Testis (tissue), 3 donors: ENCODE results near the gene TRUB2. TPM values are rescaled to one million over a fixed set of nuclear protein-coding genes. Genes with fewer than 3 reads are reported as not detected.

Experiments
- DNase-seq: peaks from one replicate; pipeline ENCODE4 v3.0.0-alpha.2; 2019
- H3K27ac ChIP-seq, 2 donors: fragments of 200-600 bp; sonication (generic); one replicate each; pipeline ENCODE4 v1.5.1; 2019
- H3K27me3 ChIP-seq: fragments of 200-600 bp; sonication (generic); one replicate; pipeline ENCODE4 v1.5.1; 2019
- H3K36me3 ChIP-seq: fragments of 200-600 bp; sonication (generic); one replicate; pipeline ENCODE4 v1.5.1; 2017; ENCODE audit warnings: low read depth; ENCODE audit errors: missing control alignments
- H3K4me1 ChIP-seq: fragments of 200-600 bp; sonication (generic); one replicate; pipeline ENCODE4 v1.5.1; 2019
- H3K4me3 ChIP-seq, 2 donors: fragments of 200-600 bp; sonication (generic); one replicate each; pipeline ENCODE4 v1.5.1; 2017 to 2019
- H3K9me3 ChIP-seq: fragments of 200-600 bp; sonication (generic); one replicate; pipeline ENCODE4 v1.5.1; 2017
- POLR2A ChIP-seq: fragments of 450-650 bp; IDR thresholded peaks from one replicate; pipeline ENCODE4 v1.6.1; 2017; ENCODE audit warnings: antibody characterized with exemption, mild to moderate bottlenecking, moderate library complexity
- WGBS, 2 donors: methylation state at CpG; one replicate each; pipeline ENCODE4 v1.1.5; 2018; 5-methylcytosine and 5-hydroxymethylcytosine counted together
- intact Hi-C: fragments of 100-400 bp; cut with DNase I; formaldehyde crosslinking; loops from one replicate; pipeline ENCODE4 v1.15.1; 2023; ENCODE audit warnings: low total_unique reads
- polyA plus RNA-seq: library from polyadenylated mRNA; stranded (reverse); fragments of 350-450 nt; fragmentation: Illumina TruSeq; extraction: RNeasy Lipid Tissue Mini Kit (QIAGEN cat#74804); gene quantifications from one replicate; pipeline ENCODE4 v1.2.3, GENCODE V29; 2014; ENCODE audit warnings: low read depth, low replicate concordance; ENCODE audit not compliant: insufficient read depth
- total RNA-seq, 2 donors: library from RNA; depleted of rRNA; stranded (reverse); fragments of >200 nt; gene quantifications; one replicate each; pipeline ENCODE4 v1.2.3, GENCODE V29; 2016
- TF ChIP-seq, protein P1 (sequence below), 3 experiments: fragments of 450-650 bp in 2 of 3; fragments of 200-600 bp in 1 of 3; sonication (generic) in 1 of 3; IDR thresholded peaks; one replicate each; pipeline ENCODE4 v1.5.1; 2016 to 2019; ENCODE audit warnings: antibody characterized with exemption in 3 of 3, mild to moderate bottlenecking in 2 of 3, moderate library complexity in 1 of 3

The TRUB2 gene
- total and polyA plus RNA-seq, 3 donors from 2014 or later, result 14.6 to 29.7 (median 15.0) TPM

DNA sequence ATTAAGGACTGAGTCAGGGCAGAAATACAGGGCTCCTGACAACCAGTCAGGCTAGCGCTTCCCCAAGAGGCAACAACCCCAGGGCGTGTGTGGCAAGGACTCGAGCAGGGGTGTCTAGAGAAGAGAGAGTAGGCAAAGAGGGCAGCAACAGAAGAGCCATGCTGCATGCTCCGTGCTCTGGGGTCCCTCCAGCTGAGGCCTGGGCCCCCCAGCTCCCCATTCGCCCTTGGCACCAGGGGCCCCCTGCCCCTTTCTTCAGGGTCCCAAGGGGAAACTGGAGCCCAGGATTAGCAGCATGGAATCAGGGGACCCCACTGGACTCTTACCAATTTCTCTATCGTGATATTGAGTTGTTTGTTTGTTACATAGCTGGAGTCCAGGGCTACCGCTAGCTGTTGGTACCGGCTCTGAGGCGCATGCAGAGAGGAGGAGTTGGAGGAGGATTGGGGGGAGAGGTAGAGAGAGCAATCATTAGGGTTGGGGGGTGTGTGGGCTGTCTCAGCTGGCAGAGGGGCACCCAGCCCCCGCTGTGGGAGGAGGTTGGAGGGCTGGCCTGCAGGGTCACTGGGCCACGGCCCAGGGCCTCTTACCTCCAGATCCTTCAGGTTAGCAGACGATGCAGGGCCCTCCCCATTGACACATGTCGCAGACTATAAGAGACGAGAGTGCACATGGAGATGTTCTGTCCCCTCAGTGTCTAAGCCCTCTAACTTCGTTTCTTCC lies 55.2 kb downstream of the TRUB2 start:
- TF ChIP-seq, protein P1, sequence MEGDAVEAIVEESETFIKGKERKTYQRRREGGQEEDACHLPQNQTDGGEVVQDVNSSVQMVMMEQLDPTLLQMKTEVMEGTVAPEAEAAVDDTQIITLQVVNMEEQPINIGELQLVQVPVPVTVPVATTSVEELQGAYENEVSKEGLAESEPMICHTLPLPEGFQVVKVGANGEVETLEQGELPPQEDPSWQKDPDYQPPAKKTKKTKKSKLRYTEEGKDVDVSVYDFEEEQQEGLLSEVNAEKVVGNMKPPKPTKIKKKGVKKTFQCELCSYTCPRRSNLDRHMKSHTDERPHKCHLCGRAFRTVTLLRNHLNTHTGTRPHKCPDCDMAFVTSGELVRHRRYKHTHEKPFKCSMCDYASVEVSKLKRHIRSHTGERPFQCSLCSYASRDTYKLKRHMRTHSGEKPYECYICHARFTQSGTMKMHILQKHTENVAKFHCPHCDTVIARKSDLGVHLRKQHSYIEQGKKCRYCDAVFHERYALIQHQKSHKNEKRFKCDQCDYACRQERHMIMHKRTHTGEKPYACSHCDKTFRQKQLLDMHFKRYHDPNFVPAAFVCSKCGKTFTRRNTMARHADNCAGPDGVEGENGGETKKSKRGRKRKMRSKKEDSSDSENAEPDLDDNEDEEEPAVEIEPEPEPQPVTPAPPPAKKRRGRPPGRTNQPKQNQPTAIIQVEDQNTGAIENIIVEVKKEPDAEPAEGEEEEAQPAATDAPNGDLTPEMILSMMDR (IDR thresholded peaks at IDR 0.05), result no peak
- no peak for TF ChIP-seq POLR2A
- no peaks in the 10 kb centered on the region for H3K36me3 ChIP-seq
- H3K27ac ChIP-seq, result no peak overlapping the region
- H3K4me1 ChIP-seq, result no peaks in the 10 kb centered on the region
- WGBS, 2 donors, result 88 to 92% methylated on average over 15 of the region's 15 CpGs
- intact Hi-C loops, result no loop called here
- H3K4me3 ChIP-seq, result no peak overlapping the region
- DNase-seq, result no peak
- no peaks in the 10 kb centered on the region for H3K9me3 ChIP-seq
- H3K27me3 ChIP-seq, result no peaks in the 10 kb centered on the region

GRCh38 chr9:128265348-128265847 lies 56.8 kb downstream of the TRUB2 start:
- no peak for TF ChIP-seq POLR2A
- TF ChIP-seq, protein P1 (IDR thresholded peaks at IDR 0.05), result no peak
- 83 to 88% methylated on average over 9 to 10 of the region's 10 CpGs for WGBS, 2 donors

DNA sequence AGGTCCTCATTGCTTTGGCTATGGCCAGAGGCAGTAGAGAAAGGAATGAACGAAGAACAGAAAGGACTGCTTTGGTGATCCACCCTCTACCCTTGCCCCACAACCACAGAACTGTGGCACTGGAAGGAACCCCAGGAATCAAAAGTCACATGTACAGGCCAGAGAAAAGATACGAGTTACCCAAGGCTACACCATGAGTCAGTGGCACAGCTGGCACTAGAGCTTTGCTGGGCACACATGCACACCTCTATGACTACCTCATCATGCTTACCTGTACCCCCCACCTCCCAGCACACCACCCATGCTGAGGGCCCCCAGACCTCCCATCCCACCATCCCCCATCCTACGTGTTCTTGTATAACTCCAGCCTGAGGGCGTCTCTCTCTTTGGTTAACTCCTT lies 59.6 kb downstream of the TRUB2 start:
- intact Hi-C loops, result no loop called here
- Histone ChIP-seq H3K4me3 (no peak overlapping the region), H3K4me1 (no peaks in the 10 kb centered on the region), H3K27ac (no peak overlapping the region), H3K9me3 (no peaks in the 10 kb centered on the region), H3K27me3 (no peaks in the 10 kb centered on the region), H3K36me3 (peaks cover 5% of the 10 kb centered on the region)
- TF ChIP-seq, protein P1 (IDR thresholded peaks at IDR 0.05), result no peak
- no peak for TF ChIP-seq POLR2A
- 87 to 88% methylated on average over 4 of the region's 4 CpGs for WGBS, 2 donors
- DNase-seq, result no peak

More at GRCh38 chr9:128265348-128265847, 56.8 kb downstream of the TRUB2 start:
- intact Hi-C loops, result no loop called here
- no peak for DNase-seq
- no peaks in the 10 kb centered on the region for H3K9me3 ChIP-seq
- no peak overlapping the region for H3K27ac ChIP-seq
- H3K27me3 ChIP-seq, result no peaks in the 10 kb centered on the region
- H3K36me3 ChIP-seq, result no peaks in the 10 kb centered on the region
- H3K4me3 ChIP-seq, result no peak overlapping the region
- no peaks in the 10 kb centered on the region for H3K4me1 ChIP-seq

DNA sequence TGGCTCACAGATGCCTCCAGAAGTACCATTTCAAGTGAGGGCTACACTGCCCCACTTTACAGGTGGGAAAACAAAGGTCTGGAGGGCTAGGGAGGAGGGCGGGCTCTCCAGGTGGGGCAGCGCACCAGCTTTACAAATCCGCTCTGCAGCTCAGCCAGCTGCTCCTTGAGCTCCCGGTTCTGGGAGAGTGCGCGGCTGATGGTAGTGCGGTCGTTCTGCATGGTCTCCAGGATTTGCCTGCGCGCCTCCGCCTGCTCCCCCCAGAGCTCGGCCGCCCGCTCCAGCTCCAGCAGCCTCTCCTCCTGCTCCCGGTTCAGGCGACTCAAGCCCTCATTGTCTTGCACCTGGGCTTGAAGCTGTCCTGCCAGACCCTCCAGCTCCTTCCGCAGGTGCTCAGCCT lies 61.9 kb downstream of the TRUB2 start:
- no peak overlapping the region for H3K27ac ChIP-seq
- intact Hi-C loops, result no loop called here
- no peak for DNase-seq
- H3K4me3 ChIP-seq, result no peak overlapping the region
- no peaks in the 10 kb centered on the region for H3K9me3 ChIP-seq
- no peaks in the 10 kb centered on the region for H3K27me3 ChIP-seq
- WGBS, 2 donors, result 96 to 100% methylated on average over 1 to 17 of the region's 17 CpGs
- H3K36me3 ChIP-seq, result peaks cover 5% of the 10 kb centered on the region
- TF ChIP-seq, protein P1 (IDR thresholded peaks at IDR 0.05), result no peak
- TF ChIP-seq POLR2A, result no peak
- no peaks in the 10 kb centered on the region for H3K4me1 ChIP-seq

- WGBS, 2 donors, result 85 to 92% methylated on average over 7 to 9 of the region's 9 CpGs
- Histone ChIP-seq H3K27me3 (no peaks in the 10 kb centered on the region), H3K36me3 (peaks cover 5% of the 10 kb centered on the region), H3K9me3 (no peaks in the 10 kb centered on the region), H3K4me3 (no peak overlapping the region), H3K4me1 (no peaks in the 10 kb centered on the region), H3K27ac (no peak overlapping the region)
- intact Hi-C loops, result no loop called here
- DNase-seq, result no peak
- TF ChIP-seq POLR2A, result no peak
- TF ChIP-seq, protein P1 (IDR thresholded peaks at IDR 0.05), result no peak
These were observed 63.1 kb downstream of the TRUB2 start for GRCh38 chr9:128259156-128259555.
